ENCODE data around the gene CIAPIN1.

DNA sequence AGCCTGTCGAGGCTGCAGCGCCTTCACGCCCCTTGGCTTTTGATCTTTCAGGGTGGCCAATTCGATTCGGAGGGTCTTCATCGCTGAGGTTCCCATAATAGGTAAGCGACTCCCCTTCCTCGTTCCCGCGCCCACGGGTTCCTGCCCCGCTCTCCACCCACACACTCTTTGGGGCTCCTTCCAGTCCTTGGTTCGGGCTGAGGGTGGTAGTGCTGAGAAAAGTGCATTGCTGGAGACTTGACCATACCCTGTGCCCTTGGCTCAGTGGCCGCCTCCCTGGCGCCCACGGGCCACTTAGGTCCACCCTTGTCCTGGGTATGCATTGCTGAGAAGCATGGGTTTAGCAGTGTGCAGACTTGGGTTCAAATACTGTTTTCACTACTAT is 15.8 kb upstream of the CIAPIN1 start:
- TF ChIP-seq, protein P1, sequence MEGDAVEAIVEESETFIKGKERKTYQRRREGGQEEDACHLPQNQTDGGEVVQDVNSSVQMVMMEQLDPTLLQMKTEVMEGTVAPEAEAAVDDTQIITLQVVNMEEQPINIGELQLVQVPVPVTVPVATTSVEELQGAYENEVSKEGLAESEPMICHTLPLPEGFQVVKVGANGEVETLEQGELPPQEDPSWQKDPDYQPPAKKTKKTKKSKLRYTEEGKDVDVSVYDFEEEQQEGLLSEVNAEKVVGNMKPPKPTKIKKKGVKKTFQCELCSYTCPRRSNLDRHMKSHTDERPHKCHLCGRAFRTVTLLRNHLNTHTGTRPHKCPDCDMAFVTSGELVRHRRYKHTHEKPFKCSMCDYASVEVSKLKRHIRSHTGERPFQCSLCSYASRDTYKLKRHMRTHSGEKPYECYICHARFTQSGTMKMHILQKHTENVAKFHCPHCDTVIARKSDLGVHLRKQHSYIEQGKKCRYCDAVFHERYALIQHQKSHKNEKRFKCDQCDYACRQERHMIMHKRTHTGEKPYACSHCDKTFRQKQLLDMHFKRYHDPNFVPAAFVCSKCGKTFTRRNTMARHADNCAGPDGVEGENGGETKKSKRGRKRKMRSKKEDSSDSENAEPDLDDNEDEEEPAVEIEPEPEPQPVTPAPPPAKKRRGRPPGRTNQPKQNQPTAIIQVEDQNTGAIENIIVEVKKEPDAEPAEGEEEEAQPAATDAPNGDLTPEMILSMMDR (IDR thresholded peaks at IDR 0.05), result no peak
- no peak for TF ChIP-seq POLR2A (IDR thresholded peaks at IDR 0.05)

Measured in uterus (tissue), 2 donors.